HG03457 (cell line): ENCODE measurements around the gene DYNC2I2.
"Not testable (repeated sequence)": the region's sequence is repeated elsewhere in the genome, so short reads cannot be mapped to it uniquely, and the experiment has no call there.

Experiments used
- ATAC-seq: cut with Tn5 transposase; IDR thresholded peaks from one replicate; pipeline ENCODE4 v1.9.1; 2021; ENCODE audit warnings: moderate number of reproducible peaks; ENCODE audit not compliant: unreplicated experiment

Gene DYNC2I2

GRCh38 chr9:128656416-128657343 lies at the start of gene DYNC2I2:
TSS of gene DYNC2I2 (minus strand) at chr9:128656847. CDS start at chr9:128656726, 121 bp downstream.
- peak; percentile 63 for ATAC-seq

- ATAC-seq, result no peak
Observed at GRCh38 chr9:128706045-128706444, 49.4 kb upstream of the DYNC2I2 start.

DNA sequence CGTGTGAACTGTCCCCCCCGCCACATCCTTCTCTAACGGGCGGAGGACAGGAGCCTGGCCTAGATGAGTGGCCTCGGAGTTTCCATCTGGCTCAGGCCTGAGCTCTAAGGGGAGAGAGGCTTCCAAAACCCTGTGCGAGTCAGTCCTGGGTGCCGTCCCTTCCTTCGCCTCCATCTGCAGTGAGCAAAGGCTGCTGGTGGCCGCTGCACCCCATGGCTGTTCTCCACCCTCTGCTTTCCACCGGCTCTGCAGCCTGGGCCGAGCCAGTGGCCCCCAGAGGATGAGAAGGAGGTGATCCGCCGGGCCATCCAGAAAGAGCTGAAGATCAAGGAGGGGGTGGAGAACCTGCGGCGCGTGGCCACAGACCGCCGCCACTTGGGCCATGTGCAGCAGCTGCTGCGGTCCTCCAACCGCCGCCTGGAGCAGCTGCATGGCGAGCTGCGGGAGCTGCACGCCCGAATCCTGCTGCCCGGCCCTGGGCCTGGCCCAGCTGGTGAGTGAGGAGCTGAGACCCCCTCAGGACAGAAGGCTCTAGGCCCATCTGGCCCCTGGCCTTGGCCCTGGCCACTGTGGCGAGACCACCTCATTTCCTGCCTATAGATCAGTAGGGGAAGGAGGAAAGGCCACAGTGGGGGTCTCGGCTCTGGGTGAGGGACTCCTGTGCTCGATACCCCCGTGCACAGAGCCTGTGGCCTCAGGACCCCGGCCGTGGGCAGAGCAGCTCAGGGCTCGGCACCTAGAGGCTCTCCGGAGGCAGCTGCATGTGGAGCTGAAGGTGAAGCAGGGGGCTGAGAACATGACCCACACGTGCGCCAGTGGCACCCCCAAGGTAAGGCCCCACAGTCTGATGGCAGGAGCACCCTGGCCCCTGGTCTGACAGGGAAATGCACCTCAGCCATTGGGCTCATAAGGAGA lies 48.7 kb upstream of the DYNC2I2 start:
- no peak for ATAC-seq

GRCh38 chr9:128704356-128704670 lies 47.7 kb upstream of the DYNC2I2 start:
- ATAC-seq, result no peak

DNA sequence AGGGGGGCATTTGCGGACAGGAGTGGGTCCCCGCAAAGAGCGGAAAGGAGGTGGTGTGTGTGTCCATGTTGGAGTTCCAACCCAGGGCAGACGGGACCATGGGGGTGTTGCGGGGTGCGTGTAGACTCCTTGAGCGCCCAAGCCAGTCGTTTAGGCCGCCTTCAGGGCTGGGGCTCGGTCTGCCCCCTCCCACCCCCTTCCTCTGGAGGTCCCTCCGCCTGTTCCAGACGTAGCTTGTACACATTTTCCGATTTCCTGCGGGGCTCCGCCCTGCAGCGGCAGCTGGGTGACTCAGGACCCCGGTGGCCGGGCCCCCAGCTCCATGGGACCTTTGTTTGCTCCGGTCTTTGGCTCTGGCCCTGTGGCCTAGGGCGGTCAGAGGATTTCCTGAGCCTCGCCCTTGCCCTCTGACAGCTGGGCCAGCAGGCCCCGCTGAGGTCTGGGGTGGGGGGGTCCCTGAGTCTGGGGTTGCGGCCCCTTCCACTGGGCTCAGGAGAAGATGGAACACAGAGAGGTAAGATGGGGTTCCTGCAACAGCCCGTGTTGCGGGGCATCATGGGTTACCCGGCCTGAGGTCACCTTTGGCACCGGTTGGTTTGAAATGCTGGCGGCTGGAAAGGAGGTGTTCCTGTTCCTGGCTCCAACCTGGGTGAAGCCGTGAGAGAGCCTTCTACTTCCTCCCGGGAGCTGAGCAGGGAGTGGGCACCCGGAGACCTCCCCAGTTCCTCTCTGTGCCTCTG lies 47.1 kb upstream of the DYNC2I2 start:
- no peak for ATAC-seq

- ATAC-seq, result no peak
Observed at GRCh38 chr9:128702949-128703615, 46.4 kb upstream of the DYNC2I2 start.

GRCh38 chr9:128702445-128702948 lies 45.9 kb upstream of the DYNC2I2 start, which contains the start of gene PKN3:
TSS of gene PKN3 (plus strand) at chr9:128702503. CDS start at chr9:128702916, 413 bp downstream.
- ATAC-seq, result peak; percentile 56

GRCh38 chr9:128701227-128701854 lies 44.7 kb upstream of the DYNC2I2 start:
- ATAC-seq, result no peak

GRCh38 chr9:128699096-128699795 lies 42.6 kb upstream of the DYNC2I2 start:
- not testable (repeated sequence) for ATAC-seq

- ATAC-seq, result no peak
Observed at GRCh38 chr9:128696923-128697707, 40.5 kb upstream of the DYNC2I2 start.

- no peak for ATAC-seq
Observed at GRCh38 chr9:128694344-128694743, 37.7 kb upstream of the DYNC2I2 start.

GRCh38 chr9:128693738-128694137 lies 37.1 kb upstream of the DYNC2I2 start:
- ATAC-seq, result not testable (repeated sequence)

DNA sequence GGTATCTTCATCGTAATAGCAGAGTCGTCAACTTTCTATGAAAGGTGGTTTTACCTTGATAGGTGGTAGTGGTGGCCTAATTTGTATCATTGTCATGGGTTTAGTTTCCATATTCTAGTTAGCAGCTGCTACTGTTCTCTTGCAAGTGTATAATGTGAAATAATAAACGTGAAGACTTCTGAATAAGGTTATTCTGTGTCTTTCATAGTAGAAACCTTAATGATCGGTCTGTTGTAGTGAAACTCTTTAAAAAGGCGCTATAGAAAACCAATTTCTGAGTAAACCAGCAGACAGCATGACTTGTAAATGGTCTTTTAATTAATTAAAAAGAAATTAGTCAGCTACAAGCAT lies 34.0 kb upstream of the DYNC2I2 start:
- ATAC-seq, result no peak

- ATAC-seq, result no peak
Observed at GRCh38 chr9:128689820-128690683, 33.4 kb upstream of the DYNC2I2 start.

DNA sequence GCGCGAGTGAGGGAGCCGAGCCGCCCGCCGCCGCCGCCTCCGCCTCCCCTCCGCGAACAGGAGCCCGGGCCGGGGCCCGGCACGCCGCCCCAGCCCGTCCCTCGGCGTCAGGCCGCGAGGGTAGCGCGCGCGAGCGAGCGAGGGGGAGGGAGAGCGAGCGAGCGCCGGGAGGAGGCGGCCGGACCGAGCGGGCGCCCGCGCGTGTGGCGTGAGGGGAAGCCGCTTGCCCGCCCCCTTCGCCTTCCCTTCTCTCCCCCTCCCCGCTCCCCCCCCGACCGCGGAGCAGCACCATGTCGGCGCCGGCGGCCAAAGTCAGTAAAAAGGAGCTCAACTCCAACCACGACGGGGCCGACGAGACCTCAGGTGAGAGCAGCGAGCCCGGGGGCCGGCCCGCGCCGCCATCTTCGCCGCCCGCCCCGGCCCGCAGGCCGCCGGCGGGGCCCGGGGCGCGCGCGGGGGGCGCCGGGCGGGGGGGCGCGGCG lies 32.7 kb upstream of the DYNC2I2 start:
- ATAC-seq, result no peak

- ATAC-seq, result peak; percentile 42
Observed at GRCh38 chr9:128688501-128689292, 32.0 kb upstream of the DYNC2I2 start, which contains the start of gene SET. TSS of gene SET (plus strand) at chr9:128689222. CDS start at chr9:128689583, 361 bp downstream.
